K562 treated with DMSO at 1 percent for 48 hours (cell line): ENCODE measurements around the gene CBX4. TPM values are rescaled to one million over a fixed set of nuclear protein-coding genes. Genes with fewer than 3 reads are reported as not detected.

Experiments used
- total RNA-seq: library from RNA; unstranded; fragments of 300-600 nt; gene quantifications from 2 replicates; pipeline ENCODE4 v1.2.3, GENCODE V29; 2022; ENCODE audit warnings: low replicate concordance; ENCODE audit errors: extremely low read depth

Gene CBX4
- total RNA-seq, result not detected in 2 replicates

GRCh38 chr17:79839356-79840268, at the start of gene CBX4:
Gene CBX4 (minus strand): TSS chr17:79839440. CDS start chr17:79839251, 189 bp downstream.

GRCh38 chr17:79796763-79797491, 42.3 kb downstream of the CBX4 start, which contains the start of gene CBX8:
Gene CBX8 (minus strand): TSS chr17:79797077. CDS start chr17:79796998, 79 bp downstream.

Other genes with a start within 250 kb of the CBX4 start
- not detected in 2 replicates for gene RBFOX3, start 228.4 kb downstream of the CBX4 start, total RNA-seq
- gene ENPP7, start 108.5 kb downstream of the CBX4 start, total RNA-seq, result not detected in 2 replicates
- 76.9 TPM in 1 of 2 replicates, not detected in the other for gene CBX2, start 61.3 kb downstream of the CBX4 start, total RNA-seq
- not detected in 2 replicates for gene CBX8, start 42.4 kb downstream of the CBX4 start, total RNA-seq
- gene TBC1D16, start 196.4 kb upstream of the CBX4 start, total RNA-seq, result not detected in 2 replicates
- gene CCDC40, start 197.2 kb upstream of the CBX4 start, total RNA-seq, result not detected in 2 replicates